Measurements from ENCODE around the gene TWIST1. TPM values are rescaled to one million over a fixed set of nuclear protein-coding genes. Genes with fewer than 3 reads are reported as not detected.

TWIST1 gene
- total RNA-seq (2014; rRNA removed; shearing (Covaris generic)) (0.12 and 0.24 TPM in 2 replicates), polyA plus RNA-seq (2016; fragmentation: Nextera tagmentation; extraction: Ambion mirVana) (0.24 and 0.35 TPM in 2 replicates)
- long read RNA-seq, result 0 reads

DNA sequence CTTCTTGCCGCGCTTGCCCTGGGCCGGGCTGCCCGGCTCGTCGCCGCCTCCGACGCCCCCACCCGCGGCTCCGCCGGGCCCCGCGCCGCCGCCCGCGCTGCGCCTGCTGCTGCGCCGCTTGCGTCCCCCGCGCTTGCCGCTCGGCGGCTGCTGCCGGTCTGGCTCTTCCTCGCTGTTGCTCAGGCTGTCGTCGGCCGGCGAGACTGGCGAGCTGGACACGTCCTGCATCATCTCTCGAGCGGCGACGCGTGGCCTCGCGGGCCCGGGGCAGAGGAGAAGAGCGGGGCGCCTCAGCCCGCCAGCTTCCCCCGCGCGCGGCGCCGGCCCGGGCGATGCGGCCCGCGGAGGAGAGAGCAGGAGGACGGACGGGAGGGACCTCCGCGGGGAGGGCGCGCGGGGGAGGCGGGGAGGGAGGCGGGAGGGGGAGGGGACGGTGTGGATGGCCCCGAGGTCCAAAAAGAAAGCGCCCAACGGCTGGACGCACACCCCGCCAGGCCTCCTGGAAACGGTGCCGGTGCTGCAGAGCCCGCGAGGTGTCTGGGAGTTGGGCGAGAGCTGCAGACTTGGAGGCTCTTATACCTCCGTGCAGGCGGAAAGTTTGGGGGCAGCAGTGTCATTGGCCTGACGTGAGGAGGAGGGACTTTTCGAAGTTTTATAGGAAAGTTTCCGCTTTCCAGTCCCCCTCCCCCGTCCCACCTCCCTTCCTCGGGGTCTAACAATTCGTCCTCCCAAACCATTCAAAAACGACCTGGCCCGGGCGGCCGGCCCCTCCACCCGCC lies at the start of gene TWIST1:
TWIST1 (minus strand) TSS at position 546 of the 779 bp plus-strand sequence; CDS start at position 231, 315 bp downstream.
- H3K4me1 ChIP-seq (ENCODE audit: insufficient read depth), result peaks cover 63% of the 10 kb centered on the region
- Mint-ChIP-seq H3K4me3 (peak within 1 kb of the TSS; percentile 72), H3K4me1 (peaks cover 41% of the 10 kb centered on the region), H3K36me3 (ENCODE audit: low read depth) (no peaks in the 10 kb centered on the region), H3K27ac (no peak within 1 kb of the TSS), H3K27me3 (ENCODE audit: insufficient read depth, low read depth, poor library complexity) (peaks cover 91% of the 10 kb centered on the region), H3K9me3 (no peaks in the 10 kb centered on the region; the same call in 2 of the 3 replicates)
- peak within 1 kb of the TSS; percentile 80 for H3K4me2 ChIP-seq
- peak within 1 kb of the TSS; percentile 66 for H3K4me3 ChIP-seq
- H4K20me1 ChIP-seq (replicated peaks; ENCODE audit: insufficient read depth), result peaks cover 13% of the 10 kb centered on the region; the same call in 1 of the 2 replicates
- DNase-seq (ENCODE audit: low spot score) (peak; percentile 88), ATAC-seq (peak; percentile 50)
- H3K9me2 ChIP-seq (ENCODE audit: insufficient read depth), result no peaks in the 10 kb centered on the region
- no peaks in the 10 kb centered on the region for H3K36me3 ChIP-seq (ENCODE audit: insufficient read depth)
- TF ChIP-seq, protein P1, sequence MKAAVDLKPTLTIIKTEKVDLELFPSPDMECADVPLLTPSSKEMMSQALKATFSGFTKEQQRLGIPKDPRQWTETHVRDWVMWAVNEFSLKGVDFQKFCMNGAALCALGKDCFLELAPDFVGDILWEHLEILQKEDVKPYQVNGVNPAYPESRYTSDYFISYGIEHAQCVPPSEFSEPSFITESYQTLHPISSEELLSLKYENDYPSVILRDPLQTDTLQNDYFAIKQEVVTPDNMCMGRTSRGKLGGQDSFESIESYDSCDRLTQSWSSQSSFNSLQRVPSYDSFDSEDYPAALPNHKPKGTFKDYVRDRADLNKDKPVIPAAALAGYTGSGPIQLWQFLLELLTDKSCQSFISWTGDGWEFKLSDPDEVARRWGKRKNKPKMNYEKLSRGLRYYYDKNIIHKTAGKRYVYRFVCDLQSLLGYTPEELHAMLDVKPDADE (IDR thresholded peaks at IDR 0.05), result no peak
- TF ChIP-seq EZH2 (IDR thresholded peaks at IDR 0.05; ENCODE audit: low read depth, unreplicated experiment) (peak; percentile 27), ZNF331 (CRISPR knock-in tag; IDR thresholded peaks at IDR 0.05; ENCODE audit: low read depth) (no peak), POLR2AphosphoS5 (IDR thresholded peaks at IDR 0.05; ENCODE audit: low read depth) (no peak), ZNF462 (CRISPR knock-in tag; IDR thresholded peaks at IDR 0.05) (no peak), JUNB (IDR thresholded peaks at IDR 0.05; ENCODE audit: unreplicated experiment) (no peak), CTCF (conservative IDR thresholded peaks at IDR 0.05; ENCODE audit: low read depth in 2 of 2) (no peak), CREB1 (CRISPR knock-in tag; IDR thresholded peaks at IDR 0.05; ENCODE audit: low read depth) (no peak), REST (IDR thresholded peaks at IDR 0.05; ENCODE audit: unreplicated experiment) (no peak), EZH2phosphoT487 (IDR thresholded peaks at IDR 0.05; ENCODE audit: unreplicated experiment) (peak; percentile 33)
- peak within 1 kb of the TSS; percentile 83 for H2AFZ ChIP-seq
- H3F3A ChIP-seq (replicated peaks; ENCODE audit: low read depth), result peaks cover 16% of the 10 kb centered on the region
- H3K27me3 ChIP-seq (ENCODE audit: insufficient read depth), result peaks cover 98% of the 10 kb centered on the region
- H3K79me2 ChIP-seq (replicated peaks; ENCODE audit: insufficient read depth), result no peaks in the 10 kb centered on the region
- H3K27ac ChIP-seq (ENCODE audit: low read depth), result no peak within 1 kb of the TSS

All from GM23338 (cell line).